Activated T-helper 17 cell treated with anti-CD3 and anti-CD28 coated beads, Interleukin-2, amount 50 U/mL, for 72 hours (primary cell): Measurements from ENCODE around the gene UPK1A. TPM values are rescaled to one million over a fixed set of nuclear protein-coding genes. Genes with fewer than 3 reads are reported as not detected.

ENCODE experiments used
- ATAC-seq: fragments of 150-1000 bp; cut with Tn5 transposase; replicated peaks from 2 replicates; pipeline ENCODE4 v1.10.0; 2021; ENCODE audit warnings: mild to moderate bottlenecking, moderate library complexity
- H3K27ac Mint-ChIP-seq: one replicate; pipeline ENCODE4 v1.8.0; 2022; ENCODE audit warnings: mixed read lengths
- H3K27me3 Mint-ChIP-seq: one replicate; pipeline ENCODE4 v1.8.0; 2022; ENCODE audit warnings: mixed read lengths
- H3K36me3 Mint-ChIP-seq: one replicate; pipeline ENCODE4 v1.8.0; 2022; ENCODE audit warnings: low read depth, mild to moderate bottlenecking, mixed read lengths
- H3K4me1 Mint-ChIP-seq: one replicate; pipeline ENCODE4 v1.8.0; 2022; ENCODE audit warnings: mixed read lengths
- H3K4me3 Mint-ChIP-seq: one replicate; pipeline ENCODE4 v1.8.0; 2022; ENCODE audit warnings: mild to moderate bottlenecking, mixed read lengths
- H3K9me3 Mint-ChIP-seq: one replicate; pipeline ENCODE4 v1.8.0; 2022; ENCODE audit warnings: mixed read lengths
- total RNA-seq, 2 donors: library from RNA; stranded (reverse); gene quantifications; one replicate each; pipeline ENCODE4 v1.2.3, GENCODE V29; 2022

The UPK1A gene
- total RNA-seq, 2 donors from 2014 or later, result 0.73 to 8.0 TPM

DNA sequence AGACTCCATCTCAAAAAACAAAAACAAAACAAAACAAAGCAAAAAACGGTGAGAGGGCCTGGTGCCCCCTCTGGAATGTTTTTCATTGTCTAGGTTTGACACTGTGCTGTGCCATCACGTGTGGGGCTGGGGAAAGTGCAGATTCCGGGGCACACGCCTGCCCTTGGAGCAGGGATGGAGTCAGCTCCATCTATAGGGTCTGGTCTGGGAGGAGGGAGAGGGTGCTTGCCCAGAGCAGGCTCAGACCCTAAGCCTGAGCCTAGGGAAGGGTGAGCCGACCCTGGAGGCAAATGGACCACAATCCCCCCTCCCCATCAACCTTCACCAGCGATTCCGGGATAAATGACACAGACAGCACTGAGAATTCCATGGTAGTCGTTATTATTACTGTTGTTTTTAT, 27.1 kb downstream of the UPK1A start:
- Mint-ChIP-seq H3K27ac (no peak overlapping the region), H3K36me3 (no peaks in the 10 kb centered on the region), H3K27me3 (no peaks in the 10 kb centered on the region), H3K9me3 (no peaks in the 10 kb centered on the region), H3K4me3 (no peak overlapping the region), H3K4me1 (peaks cover 4% of the 10 kb centered on the region)
- peak; percentile 5 for ATAC-seq

DNA sequence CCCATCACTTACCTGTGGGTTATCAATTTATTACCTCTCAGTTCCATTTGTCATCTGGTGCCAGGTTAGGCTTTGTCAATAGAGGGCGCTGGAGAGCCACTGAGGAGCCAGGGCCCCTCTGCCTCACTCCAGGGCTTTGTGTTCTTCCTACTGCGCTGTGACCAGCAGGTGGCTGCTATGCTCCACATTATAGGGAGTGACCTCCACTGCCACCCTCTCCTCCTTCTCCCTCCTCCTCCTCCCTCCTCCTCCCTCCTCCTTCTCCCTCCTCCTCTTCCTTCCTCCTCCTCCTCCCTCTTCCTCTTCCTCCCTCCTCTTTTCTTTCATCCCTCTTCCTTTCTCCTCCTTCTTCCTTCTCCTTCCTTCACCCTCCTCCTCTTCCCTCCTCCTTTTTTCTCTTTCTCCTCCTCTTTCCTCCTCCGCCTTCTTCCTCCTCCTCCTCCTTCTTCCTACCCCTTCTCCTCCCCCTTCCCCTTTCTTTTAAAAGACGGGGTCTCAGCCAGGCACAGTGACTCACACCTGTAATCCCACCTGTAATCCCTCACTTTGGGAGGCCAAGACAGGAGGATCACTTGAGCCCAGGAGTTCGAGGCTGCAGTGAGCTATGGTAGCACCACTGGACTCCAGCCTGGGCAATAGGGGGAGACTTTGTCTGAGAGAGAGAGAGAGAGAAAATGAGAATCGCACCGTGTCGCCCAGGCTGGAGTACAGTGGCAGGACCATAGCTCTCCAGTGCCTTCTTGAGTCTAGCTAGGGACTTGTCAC, 27.7 kb downstream of the UPK1A start:
- H3K4me1 Mint-ChIP-seq, result peaks cover 4% of the 10 kb centered on the region
- no peaks in the 10 kb centered on the region for H3K9me3 Mint-ChIP-seq
- peak overlapping the region; percentile 47 for H3K4me3 Mint-ChIP-seq
- peak; percentile 99 for ATAC-seq
- H3K27me3 Mint-ChIP-seq, result no peaks in the 10 kb centered on the region
- peak overlapping the region; percentile 43 for H3K27ac Mint-ChIP-seq
- H3K36me3 Mint-ChIP-seq, result no peaks in the 10 kb centered on the region

DNA sequence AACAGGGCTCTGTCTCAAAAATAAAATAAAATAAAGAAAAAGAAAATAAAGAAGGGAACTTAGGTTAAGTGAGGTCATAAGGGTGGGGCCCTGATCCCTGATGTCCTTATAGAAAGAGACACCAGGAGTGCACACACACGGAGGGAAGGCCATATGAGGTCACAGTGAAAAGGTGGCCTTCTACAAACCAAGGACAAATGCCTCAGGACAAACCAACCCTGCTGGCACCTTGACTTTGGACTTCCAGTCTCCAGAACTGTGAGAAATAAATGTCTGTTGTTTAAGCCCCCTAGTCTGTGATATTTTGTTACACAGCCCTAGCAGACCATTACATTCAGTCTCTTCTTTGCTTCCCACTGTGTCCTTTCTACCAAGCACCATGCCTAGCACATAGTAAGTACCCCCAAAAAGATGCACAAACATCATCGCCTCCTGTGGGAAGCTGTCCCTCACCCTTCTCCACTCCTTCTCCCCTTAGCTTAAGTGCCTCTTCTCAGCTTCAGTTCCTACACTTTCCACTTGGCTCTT, 29.6 kb downstream of the UPK1A start:
- H3K27ac Mint-ChIP-seq, result no peak overlapping the region
- H3K27me3 Mint-ChIP-seq, result no peaks in the 10 kb centered on the region
- no peaks in the 10 kb centered on the region for H3K9me3 Mint-ChIP-seq
- H3K4me3 Mint-ChIP-seq, result no peak overlapping the region
- peaks cover 4% of the 10 kb centered on the region for H3K4me1 Mint-ChIP-seq
- no peaks in the 10 kb centered on the region for H3K36me3 Mint-ChIP-seq
- ATAC-seq, result no peak

DNA sequence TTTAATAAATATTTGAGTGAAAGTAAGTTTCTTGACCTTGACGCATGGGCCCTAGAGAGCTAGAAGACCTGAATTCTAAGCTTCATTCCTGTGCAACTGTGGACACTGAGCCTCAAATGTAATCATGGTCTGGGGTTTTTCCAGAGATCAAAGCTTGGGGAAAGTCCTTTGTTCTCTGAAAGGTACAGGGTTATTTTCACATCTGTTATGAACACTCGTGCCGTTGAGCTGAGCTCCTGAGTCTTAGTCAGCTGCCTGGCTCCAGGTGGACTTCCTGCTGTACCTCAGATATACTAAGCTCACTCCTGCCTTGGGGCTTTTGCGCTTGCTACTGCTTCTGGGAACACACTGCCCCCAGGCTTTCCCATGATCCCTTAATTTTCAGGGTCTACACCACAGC, 30.5 kb downstream of the UPK1A start:
- Mint-ChIP-seq H3K4me1 (peaks cover 4% of the 10 kb centered on the region), H3K27ac (no peak overlapping the region), H3K9me3 (no peaks in the 10 kb centered on the region), H3K27me3 (no peaks in the 10 kb centered on the region), H3K4me3 (peak overlapping the region; percentile 12), H3K36me3 (no peaks in the 10 kb centered on the region)
- peak; percentile 62 for ATAC-seq

DNA sequence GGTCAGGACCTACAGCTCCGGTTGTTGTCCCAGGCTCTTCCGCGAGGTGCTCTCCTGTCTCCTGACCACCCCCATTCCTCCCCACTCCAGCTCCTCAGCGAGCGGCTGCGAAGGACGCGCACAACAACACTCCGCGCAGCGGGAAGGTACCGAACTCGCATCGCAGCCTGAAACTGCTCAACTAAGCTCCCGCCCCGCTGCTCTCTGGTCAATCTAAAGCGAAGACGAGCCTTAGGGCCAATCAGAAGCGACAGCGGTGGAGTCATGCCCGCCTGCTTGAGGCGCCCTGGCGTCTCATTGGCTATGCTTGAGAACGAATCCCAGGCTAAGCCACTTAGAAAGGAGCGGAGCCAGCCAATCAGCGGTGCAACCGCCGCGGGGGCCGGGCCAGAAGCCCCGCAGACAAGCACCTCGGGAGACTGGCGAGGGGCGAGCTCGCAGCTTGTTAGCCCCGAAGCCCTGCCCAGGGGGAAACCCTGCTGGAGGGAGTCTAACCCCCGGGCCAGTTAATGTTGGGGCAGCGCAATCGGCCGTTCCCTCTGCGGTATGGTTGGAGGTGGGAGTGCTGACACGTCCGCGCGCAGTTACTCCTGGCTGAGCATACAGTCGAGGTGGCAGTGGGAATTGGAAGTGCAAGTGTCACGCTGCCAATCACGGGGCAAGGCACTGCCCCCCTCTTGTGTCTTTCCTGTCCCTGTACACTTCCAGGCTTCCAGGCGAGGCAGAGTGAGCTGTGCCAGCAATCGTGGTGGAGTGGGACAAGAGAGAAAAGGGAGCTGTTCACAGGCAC, 36.1 kb downstream of the UPK1A start:
- peaks cover 5% of the 10 kb centered on the region for H3K4me1 Mint-ChIP-seq
- H3K27me3 Mint-ChIP-seq, result no peaks in the 10 kb centered on the region
- peak overlapping the region; percentile 91 for H3K4me3 Mint-ChIP-seq
- H3K36me3 Mint-ChIP-seq, result peaks cover 5% of the 10 kb centered on the region
- peak overlapping the region; percentile 93 for H3K27ac Mint-ChIP-seq
- no peaks in the 10 kb centered on the region for H3K9me3 Mint-ChIP-seq
- ATAC-seq, result peak; percentile 99

DNA sequence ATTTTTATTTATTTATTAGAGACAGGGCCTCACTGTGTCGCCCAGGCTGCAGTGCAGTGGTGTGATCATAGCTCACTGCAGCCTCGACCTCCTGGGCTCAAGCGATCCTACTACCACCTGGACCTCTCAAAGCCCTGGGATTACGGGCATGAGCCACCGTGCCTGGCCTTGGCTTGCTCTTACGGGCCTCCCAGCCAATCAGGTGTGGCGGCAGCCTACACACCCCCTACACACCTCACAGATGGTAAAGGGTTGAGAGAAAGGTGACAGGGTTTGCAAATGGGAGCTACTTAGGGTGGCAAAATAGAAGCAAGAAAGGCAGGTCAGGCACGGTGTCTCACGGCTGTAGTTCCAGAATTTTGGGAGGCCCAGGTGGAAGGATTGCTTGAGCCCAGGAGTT, 37.0 kb downstream of the UPK1A start:
- Mint-ChIP-seq H3K9me3 (no peaks in the 10 kb centered on the region), H3K4me3 (no peak overlapping the region), H3K27me3 (no peaks in the 10 kb centered on the region), H3K4me1 (peaks cover 5% of the 10 kb centered on the region), H3K36me3 (peaks cover 5% of the 10 kb centered on the region), H3K27ac (no peak overlapping the region)
- ATAC-seq, result no peak

DNA sequence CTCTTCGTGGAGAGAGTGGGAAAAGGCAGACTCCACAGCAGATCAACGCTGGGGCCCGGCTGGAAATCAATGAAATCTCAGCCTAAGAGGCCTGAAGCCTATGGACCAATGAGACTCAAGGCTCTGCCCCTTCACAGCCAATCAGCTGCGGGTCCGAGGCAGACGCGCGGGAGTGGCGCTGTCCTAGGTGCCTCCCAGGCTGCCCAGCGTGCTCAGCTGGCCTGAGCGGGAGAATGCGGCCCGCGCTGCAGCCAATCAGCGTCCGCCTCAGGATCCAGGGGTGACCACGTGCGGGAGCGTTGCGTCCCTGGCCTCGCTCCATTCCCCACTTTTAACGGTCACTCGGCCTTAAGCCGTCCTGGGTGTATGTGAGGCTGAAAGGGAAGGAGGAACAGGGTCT, 37.9 kb downstream of the UPK1A start, which contains the start of gene ZBTB32:
Gene ZBTB32, plus strand, starts transcription at position 341 of the 400 bp plus-strand sequence. CDS start 10,069 bp downstream, outside the sequence.
- Mint-ChIP-seq H3K4me1 (peaks cover 5% of the 10 kb centered on the region), H3K27ac (no peak within 1 kb of the TSS), H3K4me3 (no peak within 1 kb of the TSS), H3K9me3 (no peaks in the 10 kb centered on the region), H3K27me3 (no peaks in the 10 kb centered on the region), H3K36me3 (peaks cover 5% of the 10 kb centered on the region)
- no peak for ATAC-seq

DNA sequence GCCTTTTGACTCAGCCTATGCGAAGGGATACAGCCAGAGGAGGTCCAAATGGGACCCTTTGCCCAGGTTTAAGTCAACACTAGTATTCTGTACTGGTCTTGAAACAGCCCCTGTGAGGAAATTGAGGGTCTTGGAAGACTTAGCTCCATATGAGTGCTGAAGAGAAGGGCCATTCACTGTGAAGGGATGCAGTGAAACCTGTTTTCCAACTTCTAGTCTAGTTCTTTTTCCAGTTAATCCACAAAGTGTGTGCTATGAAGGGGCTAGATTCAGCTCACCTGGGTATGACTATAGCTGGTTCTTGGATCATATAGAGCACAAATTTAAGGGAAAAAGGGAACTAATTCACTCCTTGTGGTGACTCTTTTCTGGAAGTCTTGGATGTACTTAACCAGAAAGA, 42.1 kb downstream of the UPK1A start:
- peaks cover 8% of the 10 kb centered on the region for H3K4me1 Mint-ChIP-seq
- no peak overlapping the region for H3K4me3 Mint-ChIP-seq
- H3K27me3 Mint-ChIP-seq, result no peaks in the 10 kb centered on the region
- H3K9me3 Mint-ChIP-seq, result no peaks in the 10 kb centered on the region
- no peak overlapping the region for H3K27ac Mint-ChIP-seq
- ATAC-seq, result no peak
- peaks cover 24% of the 10 kb centered on the region for H3K36me3 Mint-ChIP-seq

DNA sequence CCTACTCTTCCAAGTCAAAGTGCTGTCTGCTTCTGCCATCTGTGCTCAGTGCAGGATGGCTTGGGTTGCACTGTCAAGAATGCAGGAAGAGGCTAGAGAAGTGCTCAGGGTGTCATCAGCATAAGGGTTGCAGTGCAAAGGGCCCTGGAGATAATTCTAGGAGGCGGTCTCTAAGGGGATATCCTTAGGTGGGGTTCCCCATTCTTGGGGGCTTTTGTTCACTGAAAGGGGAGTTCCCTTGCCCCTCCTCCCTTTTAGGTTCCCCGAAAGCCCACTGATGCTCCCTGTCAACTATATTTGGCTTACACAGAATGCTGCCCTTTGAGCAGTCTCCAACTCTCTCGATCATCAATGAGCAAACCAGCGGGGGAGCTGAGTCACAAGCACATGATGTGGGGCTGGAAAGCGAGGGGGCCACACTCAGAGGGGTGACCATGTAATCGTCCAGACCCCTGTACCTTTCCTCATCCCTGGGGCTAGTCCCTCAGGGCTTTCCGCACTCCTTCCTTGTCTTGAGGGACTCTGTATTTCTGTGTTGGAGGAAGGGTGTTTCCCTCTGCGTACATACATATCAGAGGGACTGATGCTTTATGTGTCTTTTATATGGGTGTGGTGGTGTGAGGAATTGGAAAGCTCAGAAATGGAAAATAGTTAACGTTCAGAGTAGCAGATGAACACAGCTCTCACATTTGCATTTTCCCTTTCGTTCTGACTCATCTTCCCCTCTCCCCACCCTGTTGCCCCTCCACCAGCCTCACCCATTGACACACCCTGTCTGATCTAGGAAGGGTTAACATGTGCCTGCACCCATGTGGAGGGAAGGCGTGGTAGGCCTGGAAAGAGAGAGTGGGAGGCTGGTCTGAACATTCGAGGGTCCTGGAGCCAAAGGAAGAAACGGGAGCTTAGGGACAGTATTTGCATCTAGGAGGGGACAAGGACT, 44.7 kb downstream of the UPK1A start:
- no peaks in the 10 kb centered on the region for H3K9me3 Mint-ChIP-seq
- H3K27ac Mint-ChIP-seq, result peak overlapping the region; percentile 98
- H3K4me1 Mint-ChIP-seq, result peaks cover 8% of the 10 kb centered on the region
- H3K4me3 Mint-ChIP-seq, result peak overlapping the region; percentile 96
- peaks cover 51% of the 10 kb centered on the region for H3K36me3 Mint-ChIP-seq
- no peaks in the 10 kb centered on the region for H3K27me3 Mint-ChIP-seq
- peak; percentile 52 for ATAC-seq

DNA sequence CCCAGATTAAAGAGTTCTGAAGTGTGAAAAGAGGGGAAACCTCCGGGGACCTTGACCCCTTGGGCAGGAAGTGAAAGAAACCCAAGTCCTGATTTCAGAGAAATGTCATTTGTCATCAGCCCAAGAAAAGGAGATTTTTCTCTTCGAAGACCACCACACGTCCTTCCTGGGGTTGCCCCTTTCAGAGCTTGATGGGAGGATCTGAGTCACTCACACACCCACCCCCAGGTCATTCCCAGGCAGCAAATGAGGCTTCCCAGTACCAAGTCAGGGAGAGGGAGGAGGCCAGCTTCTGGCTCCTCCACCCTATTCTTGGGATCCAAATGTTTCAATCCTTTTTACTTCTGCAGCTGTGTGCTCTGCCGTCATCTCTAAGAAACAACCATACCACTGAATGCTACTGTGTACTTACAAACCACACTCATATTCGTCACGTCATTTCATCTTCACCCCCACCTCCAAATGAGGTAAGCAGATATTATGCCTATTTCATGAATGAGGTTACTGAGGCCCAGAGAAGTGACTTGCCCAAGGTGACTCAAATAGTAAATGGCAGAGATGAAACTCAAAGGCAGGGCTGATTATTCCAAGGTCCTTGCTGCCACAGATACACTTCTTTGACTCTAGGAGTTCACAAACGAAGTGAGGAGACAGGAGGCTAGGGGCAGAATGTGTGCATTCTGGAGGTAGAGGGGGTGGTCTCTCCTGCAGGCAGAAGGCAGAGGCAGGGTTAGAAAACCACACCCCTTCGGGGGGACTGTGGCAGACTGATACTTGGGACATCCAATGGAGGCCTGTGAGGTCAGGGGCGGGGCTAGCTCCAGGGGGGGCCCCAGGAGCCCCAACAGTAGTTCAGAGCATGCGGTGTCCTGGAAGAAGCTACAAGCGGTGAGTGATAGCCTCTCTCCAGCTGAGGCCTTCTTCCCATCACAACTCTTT, 46.5 kb downstream of the UPK1A start:
- H3K4me1 Mint-ChIP-seq, result peaks cover 8% of the 10 kb centered on the region
- H3K36me3 Mint-ChIP-seq, result peaks cover 66% of the 10 kb centered on the region
- peak; percentile 55 for ATAC-seq
- H3K9me3 Mint-ChIP-seq, result no peaks in the 10 kb centered on the region
- H3K27ac Mint-ChIP-seq, result peak overlapping the region; percentile 98
- peak overlapping the region; percentile 96 for H3K4me3 Mint-ChIP-seq
- H3K27me3 Mint-ChIP-seq, result no peaks in the 10 kb centered on the region

DNA sequence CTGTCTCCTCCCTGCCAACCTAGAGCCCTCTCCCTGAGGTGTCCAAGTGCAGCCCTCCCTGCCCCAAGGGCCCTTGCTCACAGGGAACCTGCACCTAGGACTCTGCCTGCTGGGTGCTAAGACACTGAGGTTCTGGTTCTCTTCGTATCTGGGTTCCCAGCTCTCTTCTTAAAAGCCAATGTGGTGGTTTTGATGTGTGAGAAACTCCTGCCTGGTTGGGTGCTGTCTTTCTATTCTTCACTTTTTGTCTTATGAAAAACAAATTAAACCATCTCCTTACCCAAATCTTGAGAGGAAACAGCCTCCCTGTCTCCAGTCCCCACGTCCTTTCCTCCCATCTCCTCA, 47.2 kb downstream of the UPK1A start:
- Mint-ChIP-seq H3K27ac (peak overlapping the region; percentile 98), H3K9me3 (no peaks in the 10 kb centered on the region), H3K4me3 (peak overlapping the region; percentile 96), H3K4me1 (peaks cover 8% of the 10 kb centered on the region), H3K36me3 (peaks cover 68% of the 10 kb centered on the region), H3K27me3 (no peaks in the 10 kb centered on the region)
- ATAC-seq, result no peak

DNA sequence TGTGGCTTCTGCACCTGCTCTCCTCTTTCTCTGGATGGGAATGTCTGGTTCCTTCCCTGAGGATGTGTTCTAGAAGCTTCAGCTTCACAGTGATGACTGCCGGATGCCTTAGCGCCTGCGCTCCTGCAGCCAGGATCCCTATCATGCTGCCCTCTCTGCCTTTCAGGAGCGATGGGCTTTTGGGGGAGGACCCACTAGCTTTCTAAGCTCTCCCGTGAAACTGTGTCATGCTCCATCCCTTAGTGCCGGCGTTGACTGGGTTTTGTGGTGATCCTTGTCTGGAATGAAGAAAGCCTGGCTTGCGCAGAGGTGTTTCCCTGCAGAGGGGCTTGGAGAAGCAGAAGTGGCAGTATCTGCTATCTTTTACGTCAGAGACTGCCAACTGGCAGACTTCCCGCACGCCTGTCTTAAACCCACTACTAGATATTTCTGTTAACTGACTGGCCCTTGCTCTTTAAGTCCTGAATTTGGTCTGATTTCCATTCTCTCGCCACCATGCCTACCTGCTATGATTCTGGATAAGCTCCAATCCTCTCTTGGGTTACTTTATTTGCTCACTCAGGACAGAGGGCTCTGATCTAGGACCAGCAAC, 47.7 kb downstream of the UPK1A start:
- peaks cover 73% of the 10 kb centered on the region for H3K36me3 Mint-ChIP-seq
- peaks cover 8% of the 10 kb centered on the region for H3K4me1 Mint-ChIP-seq

More for the DNA sequence above, 47.7 kb downstream of the UPK1A start:
- no peaks in the 10 kb centered on the region for H3K27me3 Mint-ChIP-seq
- peak overlapping the region; percentile 98 for H3K27ac Mint-ChIP-seq
- no peaks in the 10 kb centered on the region for H3K9me3 Mint-ChIP-seq
- no peak for ATAC-seq
- H3K4me3 Mint-ChIP-seq, result peak overlapping the region; percentile 96
